Activated CD4-positive, alpha-beta T cell treated with anti-CD3 and anti-CD28 coated beads, Interleukin-2, amount 50 U/mL, for 48 hours (primary cell): Measurements from ENCODE around the gene CAP2.
"Not testable (repeated sequence)": the region's sequence is repeated elsewhere in the genome, so short reads cannot be mapped to it uniquely, and the experiment has no call there.

ENCODE experiments used
- DNase-seq, 2 experiments: peaks; one replicate each; pipeline ENCODE4 v3.0.0-alpha.2; 2020

The CAP2 gene

GRCh38 chr6:17397764-17398194 is 4.4 kb downstream of the CAP2 start:
- DNase-seq = no peak

DNA sequence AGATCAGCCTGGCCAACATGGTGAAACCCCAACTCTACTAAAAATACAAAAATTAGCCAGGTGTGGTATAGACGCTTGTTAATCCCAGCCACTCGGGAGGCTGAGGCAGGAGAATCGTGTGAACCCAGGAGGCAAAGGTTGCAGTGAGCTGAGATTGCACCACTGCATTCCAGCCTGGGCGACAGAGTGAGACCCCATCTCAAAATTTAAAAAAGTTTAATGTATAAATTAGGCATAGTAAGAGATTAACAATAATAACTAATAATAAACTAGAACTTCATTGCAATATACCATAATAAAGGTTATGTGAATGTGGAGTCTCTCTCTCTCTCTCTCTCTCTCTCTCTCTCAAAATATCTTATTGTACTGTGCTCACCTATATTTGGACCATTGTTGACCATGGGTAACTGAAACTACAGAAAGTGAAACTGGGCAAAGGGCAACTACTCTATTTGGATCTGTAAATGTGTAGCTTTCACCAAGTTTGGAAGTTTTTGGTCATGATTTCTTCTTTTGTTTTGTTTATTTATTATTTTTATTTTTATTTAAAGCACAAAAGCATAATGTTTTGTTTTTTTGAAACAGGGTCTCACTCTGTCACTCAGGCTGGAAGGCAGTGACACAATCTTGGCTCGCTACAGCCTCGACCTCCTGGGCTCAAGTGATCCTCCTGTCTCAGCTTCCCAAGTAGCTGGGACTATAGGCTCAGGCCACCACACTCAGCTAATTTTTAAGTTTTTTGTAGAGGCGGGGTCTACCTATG is 12.0 kb downstream of the CAP2 start:
- not testable (repeated sequence) for DNase-seq

DNA sequence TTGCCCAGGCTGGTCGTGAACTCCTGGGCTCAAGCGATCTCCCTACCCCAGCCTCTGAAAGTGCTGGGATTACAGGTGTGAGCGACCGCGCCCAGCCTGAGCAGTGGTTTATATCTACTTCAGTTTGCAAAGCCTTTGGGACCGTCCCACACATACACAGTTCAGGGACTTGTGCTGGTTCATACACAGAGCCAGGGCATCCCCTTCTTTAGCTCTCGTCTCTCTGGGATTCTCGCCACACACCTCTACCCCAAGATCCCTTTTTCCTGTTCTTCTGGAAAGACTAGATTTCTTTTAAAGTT is 12.5 kb downstream of the CAP2 start:
- DNase-seq = no peak

DNA sequence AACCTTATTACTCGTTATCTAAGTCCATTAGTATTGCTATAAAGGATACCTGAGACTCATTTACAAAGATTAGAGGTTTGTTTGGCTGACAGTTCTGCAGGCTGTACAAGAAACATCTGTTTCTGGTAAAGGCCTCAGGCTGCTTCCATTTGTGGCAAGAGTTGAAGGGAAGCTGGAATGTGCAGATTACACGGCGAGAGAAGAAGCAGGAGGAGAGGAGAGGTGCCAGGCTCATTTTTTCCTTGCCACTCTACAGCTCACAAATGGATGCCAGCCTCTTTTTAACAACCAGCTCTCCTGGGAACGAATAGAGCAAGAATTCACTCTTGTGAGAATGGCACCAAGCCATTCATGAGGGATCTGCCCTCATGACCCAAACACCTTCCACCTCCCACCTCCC is 14.7 kb downstream of the CAP2 start:
- DNase-seq = no peak

GRCh38 chr6:17410281-17410680 is 16.9 kb downstream of the CAP2 start:
- no peak for DNase-seq

- no peak for DNase-seq
Observed at GRCh38 chr6:17413313-17413750, 19.9 kb downstream of the CAP2 start.

- not testable (repeated sequence) for DNase-seq
Observed at GRCh38 chr6:17414395-17414794, 21.0 kb downstream of the CAP2 start.

GRCh38 chr6:17415321-17415720 is 21.9 kb downstream of the CAP2 start:
- no peak for DNase-seq

- DNase-seq = no peak
Observed at GRCh38 chr6:17416806-17417205, 23.4 kb downstream of the CAP2 start.

DNA sequence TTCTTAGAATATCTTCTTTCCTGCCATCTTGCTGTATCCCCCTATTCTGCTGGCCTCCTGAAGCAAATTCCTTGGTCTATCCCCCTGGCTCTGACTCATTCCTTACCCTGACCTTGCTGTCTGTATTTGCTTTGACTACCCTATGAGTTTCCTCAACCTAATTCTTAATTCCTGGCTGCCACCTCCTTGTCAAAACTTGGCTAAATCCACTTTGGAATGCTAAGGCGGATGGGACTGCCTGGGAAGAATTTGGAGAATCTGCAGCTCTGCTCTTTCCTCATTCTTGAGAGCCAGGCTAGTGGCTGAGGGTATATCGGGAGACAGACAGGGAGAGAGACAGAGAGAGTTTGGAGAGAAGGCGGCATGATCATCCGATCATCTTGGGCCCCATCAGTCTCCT is 24.4 kb downstream of the CAP2 start:
- DNase-seq = no peak

DNA sequence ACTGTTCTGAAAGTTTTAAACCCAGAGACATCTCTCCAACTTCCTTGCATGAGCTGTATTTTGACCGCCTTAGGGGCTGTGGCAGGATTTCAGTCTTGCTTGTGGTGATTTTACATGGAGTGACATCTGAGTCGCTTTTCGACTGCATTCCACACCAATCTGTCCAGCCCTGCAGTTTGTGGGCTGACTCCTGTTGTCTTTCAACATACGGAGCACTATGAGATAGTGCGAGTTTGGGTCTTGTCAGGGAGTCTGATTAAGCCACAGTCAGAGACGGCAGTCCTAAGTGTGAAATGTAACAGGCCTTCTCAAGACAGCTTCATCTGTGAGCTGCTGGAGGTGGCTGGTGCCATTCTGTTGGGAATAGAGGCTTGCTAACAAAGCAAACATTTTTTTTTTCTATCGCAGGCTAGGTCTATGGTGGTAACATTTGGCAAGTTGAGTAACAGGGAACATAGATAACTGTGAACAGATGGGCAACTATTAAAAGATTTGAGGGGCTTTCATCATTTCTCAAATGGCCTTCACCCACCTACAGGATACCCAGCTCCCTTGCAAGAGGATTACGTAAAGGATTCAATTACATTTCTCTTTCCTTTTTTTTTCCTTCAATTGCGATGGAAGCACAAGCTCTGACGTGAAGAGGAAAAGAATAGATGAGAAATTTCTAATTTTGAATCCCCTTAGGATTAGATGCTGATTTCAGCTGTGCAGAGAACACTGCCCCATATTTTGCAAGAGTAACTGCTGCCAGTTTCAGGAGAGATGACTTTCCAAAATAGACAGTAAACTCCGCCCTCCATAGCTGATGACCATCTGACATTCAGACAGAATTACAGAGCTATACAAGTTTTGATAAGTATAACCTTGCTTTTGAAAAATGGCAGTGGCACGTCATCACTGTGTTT is 25.1 kb downstream of the CAP2 start:
- DNase-seq = no peak

DNA sequence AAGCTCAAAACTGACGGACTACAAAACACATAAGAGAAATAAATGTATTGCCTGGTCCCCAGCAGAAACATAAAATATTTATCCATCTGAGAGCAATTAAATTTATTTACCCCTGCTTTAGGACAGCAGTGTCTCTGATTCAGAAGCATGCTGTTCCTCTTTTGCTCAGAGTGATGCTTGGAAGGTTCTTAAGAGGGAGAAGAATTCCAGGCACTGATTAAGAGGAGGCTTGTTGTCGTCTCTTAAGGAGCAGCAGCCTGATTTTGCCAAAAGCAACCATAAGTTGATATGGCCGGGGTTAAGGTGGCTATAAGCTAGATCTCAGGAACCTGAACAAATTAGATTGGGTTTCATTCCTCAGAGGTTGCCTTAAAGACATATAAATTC is 25.8 kb downstream of the CAP2 start:
- no peak for DNase-seq

DNA sequence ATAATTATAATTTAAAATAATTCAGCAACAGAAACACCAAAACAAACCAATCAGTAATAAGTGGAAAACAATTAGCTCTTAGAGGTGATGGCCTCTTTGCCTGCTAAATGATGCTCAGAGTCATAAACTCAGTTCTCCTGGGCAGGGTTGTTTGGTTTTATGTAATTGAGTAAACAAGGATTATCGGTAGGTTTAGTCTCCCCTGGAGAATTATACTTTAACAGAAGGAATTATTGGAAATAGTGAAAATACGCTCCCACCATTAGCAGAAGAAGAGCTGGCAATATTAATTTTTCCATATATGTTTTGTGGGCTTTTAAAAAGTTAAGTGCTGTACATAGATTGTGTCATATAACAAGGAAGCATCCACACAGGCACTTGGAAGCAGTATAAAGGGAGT is 27.0 kb downstream of the CAP2 start:
- no peak for DNase-seq

DNA sequence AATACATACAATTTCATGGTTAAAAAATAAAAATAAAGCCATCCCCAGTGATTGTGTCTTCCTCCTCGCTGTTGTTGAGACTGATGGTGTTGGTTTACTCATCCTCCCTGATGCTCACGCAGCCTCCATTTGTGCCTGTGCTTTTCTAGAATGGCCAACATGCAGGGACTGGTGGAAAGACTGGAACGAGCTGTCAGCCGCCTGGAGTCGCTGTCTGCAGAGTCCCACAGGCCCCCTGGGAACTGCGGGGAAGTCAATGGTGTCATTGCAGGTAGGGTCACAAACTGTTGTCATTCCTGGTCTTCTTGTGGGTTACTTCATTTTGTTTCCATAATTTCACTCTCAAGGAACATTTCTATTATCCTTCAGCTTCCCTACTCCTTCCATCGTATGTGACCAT is 28.0 kb downstream of the CAP2 start:
- DNase-seq = no peak

DNA sequence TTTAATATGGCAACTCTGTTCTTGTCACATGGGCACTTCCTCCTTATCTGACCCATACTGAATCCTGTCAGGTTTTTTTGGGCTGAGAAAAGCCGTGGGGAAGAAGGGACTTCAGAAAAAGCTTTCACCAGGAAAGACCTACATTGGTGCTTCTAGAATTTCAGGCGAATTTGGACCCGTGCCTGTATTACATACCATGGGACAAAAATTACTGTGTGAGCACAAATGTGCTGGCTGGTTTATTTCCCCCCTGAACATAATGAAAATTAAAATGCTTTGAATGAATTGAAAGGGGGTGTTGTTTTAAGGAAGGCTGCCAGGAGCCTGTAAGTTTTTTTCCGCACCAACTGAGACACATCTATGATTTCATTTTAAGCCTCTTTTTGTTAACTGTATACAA is 29.6 kb downstream of the CAP2 start:
- DNase-seq = no peak

DNA sequence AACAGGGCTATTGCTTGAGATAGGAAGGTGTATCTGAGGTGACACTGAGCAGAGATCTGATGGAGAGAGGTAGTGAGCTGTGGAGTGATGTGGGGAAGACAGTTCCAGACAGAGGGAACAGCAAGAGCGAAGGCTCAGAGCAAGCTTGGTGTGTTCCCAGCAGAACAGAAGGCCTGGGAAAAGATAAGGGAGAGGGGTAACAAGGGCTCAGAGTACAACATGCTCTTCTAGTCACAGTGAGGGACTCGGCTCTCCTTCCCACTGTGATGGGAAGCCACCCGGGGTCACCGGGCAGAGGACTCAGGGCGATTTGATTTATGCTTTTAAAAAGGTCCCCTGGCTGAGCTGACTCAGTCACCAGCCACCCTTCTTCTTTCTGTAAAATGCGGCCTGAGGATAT is 33.7 kb downstream of the CAP2 start:
- DNase-seq = no peak

- DNase-seq = no peak
Observed at GRCh38 chr6:17427617-17428016, 34.2 kb downstream of the CAP2 start.

DNA sequence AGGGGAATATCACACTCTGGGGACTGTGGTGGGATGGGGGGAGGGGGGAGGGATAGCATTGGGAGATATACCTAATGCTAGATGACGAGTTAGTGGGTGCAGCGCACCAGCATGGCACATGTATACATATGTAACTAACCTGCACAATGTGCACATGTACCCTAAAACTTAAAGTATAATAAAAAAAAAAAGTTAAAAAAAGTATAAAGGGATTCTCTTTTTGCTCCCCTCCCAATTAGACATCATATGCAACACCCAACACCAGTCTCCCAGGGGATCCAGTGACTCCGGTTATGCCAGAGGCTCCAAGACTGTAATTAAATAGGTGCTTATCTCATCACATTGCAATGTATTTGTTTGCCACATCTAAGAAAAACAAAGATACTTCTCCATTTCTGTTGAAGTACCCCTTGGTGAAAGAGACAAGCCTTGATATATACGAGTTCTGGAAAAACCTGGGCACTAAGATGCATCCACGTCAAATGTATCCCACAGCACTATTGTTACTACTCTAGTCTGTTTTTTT is 35.3 kb downstream of the CAP2 start:
- DNase-seq = not testable (repeated sequence)

DNA sequence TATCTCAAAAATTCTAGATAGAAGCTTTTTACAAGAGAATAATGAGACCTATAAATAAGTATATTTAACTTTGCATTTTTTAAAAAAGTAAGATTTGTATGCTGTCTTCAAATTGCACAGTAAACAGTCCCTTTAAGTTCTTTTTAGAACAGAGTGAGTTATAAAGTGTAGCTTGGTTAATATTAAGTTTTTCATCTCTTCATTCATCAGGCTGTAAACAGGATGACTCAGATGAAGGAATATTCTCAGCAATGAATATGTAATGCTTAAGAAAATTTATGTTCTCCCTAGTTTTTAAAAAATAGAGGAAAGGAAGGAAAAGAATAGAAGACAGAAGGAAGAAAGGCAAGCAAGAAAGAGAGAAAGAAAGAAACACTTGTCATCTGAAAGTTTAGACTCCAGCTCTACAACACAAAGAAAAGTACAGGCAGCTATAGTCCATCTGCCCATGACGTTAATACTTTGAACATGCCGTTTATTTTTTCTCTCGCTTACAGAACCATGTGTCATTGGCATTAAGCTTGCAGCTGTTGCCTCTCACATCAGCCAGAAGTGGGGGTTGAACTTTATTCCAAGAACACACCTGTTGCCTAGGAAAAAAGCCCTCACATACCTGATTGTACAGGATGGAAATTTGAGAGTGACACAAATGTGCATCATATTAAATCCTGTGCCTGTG is 36.1 kb downstream of the CAP2 start:
- no peak for DNase-seq

GRCh38 chr6:17431581-17431980 is 38.2 kb downstream of the CAP2 start:
- no peak for DNase-seq

DNA sequence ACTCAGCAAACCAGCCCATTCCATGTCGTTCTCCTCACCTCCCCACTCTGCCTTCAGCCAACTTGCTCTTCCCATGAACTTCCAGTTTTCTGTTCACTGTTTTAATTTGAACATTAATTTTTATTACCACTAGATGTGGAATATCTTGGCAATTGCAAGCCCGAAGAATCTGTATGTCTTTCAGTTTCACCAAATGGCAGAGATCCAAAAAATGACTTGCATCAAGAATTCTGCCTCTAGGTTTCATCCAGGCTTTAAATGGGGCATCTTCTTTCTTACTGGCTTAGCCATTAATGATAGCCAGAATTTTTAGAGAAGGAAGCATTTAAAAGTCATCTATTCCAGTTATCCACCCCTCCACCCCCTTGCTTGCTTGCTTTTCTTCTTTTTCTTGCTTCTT is 39.0 kb downstream of the CAP2 start:
- DNase-seq = no peak

DNA sequence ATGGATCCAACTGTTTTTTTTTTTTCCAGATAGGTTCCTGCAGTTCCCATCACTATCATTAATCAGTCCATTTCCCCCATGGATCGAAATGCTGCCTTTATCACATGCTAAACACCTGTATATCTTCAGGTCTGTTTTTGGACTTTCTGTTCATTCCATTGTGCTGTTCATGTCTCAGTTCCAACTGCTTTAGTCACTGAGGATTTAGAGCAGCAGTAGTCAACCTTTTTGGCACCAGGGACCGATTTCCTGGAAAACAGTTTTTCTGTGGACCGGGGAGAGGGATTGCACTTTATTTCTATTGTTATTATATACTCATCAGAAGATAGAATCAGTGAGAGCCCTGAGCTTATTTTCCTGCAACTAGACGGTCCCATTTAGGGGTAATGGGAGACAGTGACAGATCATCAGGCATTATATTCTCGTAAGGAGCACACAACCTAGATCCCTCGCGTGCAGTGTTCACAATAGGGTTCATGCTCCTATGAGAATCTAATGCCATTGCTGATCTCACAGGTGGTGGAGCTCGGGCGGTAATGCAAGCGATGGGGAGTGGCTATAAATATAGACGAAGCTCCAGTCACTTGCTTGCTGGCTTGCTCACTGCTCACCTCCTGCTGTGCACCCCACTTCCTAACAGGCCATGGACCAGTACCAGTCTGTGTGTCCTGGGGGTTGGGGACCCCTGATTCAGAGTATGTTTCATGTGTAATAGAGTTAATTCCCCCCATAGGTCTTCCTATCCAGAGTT is 46.0 kb downstream of the CAP2 start:
- no peak for DNase-seq

DNA sequence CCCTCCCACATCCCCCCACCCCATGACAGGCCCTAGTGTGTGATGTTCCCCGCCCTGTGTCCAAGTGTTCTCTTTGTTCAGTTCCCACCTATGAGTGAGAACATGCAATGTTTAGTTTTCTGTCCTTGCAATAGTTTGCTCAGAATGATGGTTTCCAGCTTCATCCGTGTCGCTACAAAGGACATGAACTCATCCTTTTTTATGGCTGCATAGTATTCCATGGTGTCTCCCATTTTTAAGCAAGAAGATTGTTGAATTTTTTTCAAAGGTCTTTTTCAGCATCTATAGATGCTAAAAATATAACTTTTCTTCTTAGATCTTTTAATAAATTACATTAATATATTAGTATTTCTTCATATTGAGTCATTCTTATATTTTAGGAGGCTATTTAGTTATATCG is 47.4 kb downstream of the CAP2 start:
- DNase-seq = not testable (repeated sequence)
